K562 (cell line): ENCODE results near the gene CCDC85C. TPM values are rescaled to one million over a fixed set of nuclear protein-coding genes. Genes with fewer than 3 reads are reported as not detected.

Source experiments
- CAMTA2 ChIP-seq: fragments of 250-450 bp; sonication (Bioruptor Pico); conservative IDR thresholded peaks from 2 replicates; pipeline ENCODE4 v1.5.1; 2022
- KAT2B ChIP-seq: IDR thresholded peaks from one replicate; pipeline ENCODE4 v1.6.1; 2012; ENCODE audit warnings: low read depth, mild to moderate bottlenecking, control low read depth, inconsistent platforms, low read length, moderate library complexity
- KDM4B ChIP-seq, 2 experiments: fragments of 450-650 bp in 1 of 2; sonication (generic) in 1 of 2; IDR thresholded peaks; 2 replicates each; pipeline ENCODE4 v1.6.1; 2016 to 2017; ENCODE audit warnings: borderline replicate concordance in 2 of 2, antibody characterized with exemption in 1 of 2, low read depth in 1 of 2, mild to moderate bottlenecking in 1 of 2
- NFIX ChIP-seq: fragments of 250-450 bp; sonication (Bioruptor Pico); IDR thresholded peaks from 2 replicates; pipeline ENCODE4 v1.4.0; 2020; ENCODE audit warnings: low read depth, mild to moderate bottlenecking, moderate library complexity
- SRSF9 ChIP-seq: fragments of 200-400 bp; formaldehyde crosslinking; IDR thresholded peaks from 2 replicates; pipeline ENCODE4 v1.6.1; 2017; ENCODE audit warnings: low read depth, low read length, borderline replicate concordance
- ZBTB2 ChIP-seq: fragments of 450-650 bp; IDR thresholded peaks from 2 replicates; pipeline ENCODE4 v1.6.1; 2016; ENCODE audit warnings: antibody characterized with exemption
- ZNF124 ChIP-seq: sonication (generic); formaldehyde crosslinking; IDR thresholded peaks from 2 replicates; pipeline ENCODE4 v1.8.1; 2022; ENCODE audit warnings: missing genetic modification reagents
- ZNF175 ChIP-seq: fragments of 200-800 bp; sonication (Bioruptor generic); IDR thresholded peaks from 2 replicates; pipeline ENCODE4 v1.6.1; 2016; ENCODE audit warnings: low read depth, mild to moderate bottlenecking, missing genetic modification characterization, missing compliant biosample characterization
- ZNF347 ChIP-seq: fragments of 450-650 bp; formaldehyde crosslinking; IDR thresholded peaks from 2 replicates; pipeline ENCODE4 v1.4.0; 2020; ENCODE audit warnings: low read depth, mild to moderate bottlenecking, moderate library complexity
- ZNF507 ChIP-seq: conservative IDR thresholded peaks from 2 replicates; pipeline ENCODE4 v1.6.1; 2017; ENCODE audit warnings: missing genetic modification characterization, missing compliant biosample characterization
- ZNF668 ChIP-seq: fragments of 250-450 bp; sonication (Bioruptor Pico); IDR thresholded peaks from 2 replicates; pipeline ENCODE4 v1.8.0; 2022; ENCODE audit warnings: mild to moderate bottlenecking, inconsistent platforms
- ZNF740 ChIP-seq, 3 experiments: fragments of 200-800 bp in 1 of 3; sonication (Bioruptor generic) in 1 of 3; sonication (generic) in 1 of 3; formaldehyde crosslinking in 1 of 3; IDR thresholded peaks; 2 replicates each; pipeline versions ENCODE4 v1.6.1 to v1.8.0; 2016 to 2022; ENCODE audit warnings: mild to moderate bottlenecking in 2 of 3, missing compliant biosample characterization in 2 of 3, missing genetic modification characterization in 2 of 3, missing genetic modification reagents in 1 of 3
- polyA plus RNA-seq, 8 experiments: library from polyadenylated mRNA; depleted of rRNA in 4 of 8; stranded (reverse) in 5 of 8; unstranded in 3 of 8; fragments of >200 nt; fragmentation: Nextera tagmentation in 2 of 8; fragmentation: Illumina TruSeq in 1 of 8; extraction: Ambion mirVana in 2 of 8; extraction: Trizol in 1 of 8; gene quantifications; 2 replicates each; pipeline versions ENCODE4 v1.2.1 to v1.2.3, GENCODE V29; 2011 to 2014; ENCODE audit warnings: inconsistent platforms in 1 of 8, missing spikeins in 1 of 8
- total RNA-seq, 7 experiments: library from RNA; depleted of rRNA in 6 of 7; stranded (reverse); fragments of >200 nt in 6 of 7; fragmentation: Illumina TruSeq in 2 of 7; extraction: Trizol in 2 of 7; gene quantifications; 2 replicates each; pipeline versions ENCODE4 v1.2.1 to v1.2.3, GENCODE V29; 2011 to 2021; ENCODE audit warnings: low replicate concordance in 1 of 7
- TF ChIP-seq, protein P1 (sequence below): fragments of 250-450 bp; sonication (Bioruptor Pico); IDR thresholded peaks from 2 replicates; pipeline ENCODE4 v1.6.1; 2021; ENCODE audit warnings: mild to moderate bottlenecking
- TF ChIP-seq, protein P2 (sequence below): fragments of 250-450 bp; sonication (Bioruptor Pico); IDR thresholded peaks from 2 replicates; pipeline ENCODE4 v1.8.0; 2021; ENCODE audit warnings: moderate library complexity, mild to moderate bottlenecking, inconsistent platforms
- TF ChIP-seq, protein P3 (sequence below): fragments of 450-650 bp; formaldehyde crosslinking; IDR thresholded peaks from 2 replicates; pipeline ENCODE4 v1.4.0; 2020; ENCODE audit warnings: mild to moderate bottlenecking, mixed read lengths
- TF ChIP-seq, protein P4 (sequence below): fragments of 450-650 bp; IDR thresholded peaks from 2 replicates; pipeline ENCODE4 v1.6.1; 2018; ENCODE audit not compliant: partially characterized antibody
- TF ChIP-seq, protein P5 (sequence below): fragments of 450-650 bp; IDR thresholded peaks from 2 replicates; pipeline ENCODE4 v1.6.1; 2016

The CCDC85C gene
- total and polyA plus RNA-seq, 9 of the 15 experiments (the other 6 are each of a cell fraction or from before 2014, with no cell fraction given): 0.18 to 22.0 (median 6.3) TPM

DNA sequence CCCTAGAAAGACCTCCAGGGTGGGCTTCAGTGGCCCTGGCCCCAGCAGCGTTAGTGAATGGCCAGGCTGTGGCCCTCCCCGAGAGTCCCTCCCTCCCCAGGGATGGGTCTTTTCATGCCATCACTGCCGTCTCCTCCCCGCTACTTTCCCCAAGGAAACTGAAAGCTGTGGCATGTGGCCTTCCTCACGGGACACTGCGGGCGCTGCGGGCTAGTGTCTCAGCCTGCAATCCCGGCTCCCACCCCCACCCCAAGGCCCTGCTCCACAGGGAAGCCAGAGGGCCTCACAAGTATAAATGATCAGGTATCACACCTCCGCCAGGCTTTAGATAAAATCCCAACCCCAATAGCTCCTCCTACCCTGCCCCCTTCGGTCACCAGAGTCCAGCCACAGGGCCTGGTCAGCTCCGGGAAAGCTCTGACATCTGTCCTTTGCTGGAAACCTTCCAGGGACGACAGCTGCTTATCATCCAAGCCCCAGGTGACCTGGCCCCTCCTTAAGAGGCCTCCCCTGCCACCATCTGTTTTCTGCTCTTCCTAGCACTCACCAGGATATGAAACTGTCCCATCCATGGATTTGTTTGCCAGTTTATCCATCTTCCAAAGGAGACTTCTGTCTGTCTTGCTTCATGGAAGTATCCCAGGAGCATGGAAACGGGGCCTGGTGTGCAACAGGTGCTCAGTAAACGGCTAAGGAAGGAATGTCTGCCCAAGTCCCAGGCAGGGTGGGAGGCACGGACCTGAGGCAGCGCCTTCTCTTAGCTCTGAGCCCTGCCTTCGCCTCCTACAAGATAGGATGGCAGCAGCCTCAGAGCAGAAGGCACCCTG lies 31.6 kb downstream of the CCDC85C start (continued):
- TF ChIP-seq ZBTB2: no peak
- no peak for TF ChIP-seq ZNF507 (tag)
- no peak for TF ChIP-seq SRSF9
- TF ChIP-seq, protein P1, sequence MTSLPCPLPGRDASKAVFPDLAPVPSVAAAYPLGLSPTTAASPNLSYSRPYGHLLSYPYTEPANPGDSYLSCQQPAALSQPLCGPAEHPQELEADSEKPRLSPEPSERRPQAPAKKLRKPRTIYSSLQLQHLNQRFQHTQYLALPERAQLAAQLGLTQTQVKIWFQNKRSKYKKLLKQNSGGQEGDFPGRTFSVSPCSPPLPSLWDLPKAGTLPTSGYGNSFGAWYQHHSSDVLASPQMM (CRISPR knock-in tag): no peak
- no peak for TF ChIP-seq ZNF347 (CRISPR knock-in tag)
- no peak for TF ChIP-seq ZNF740 (CRISPR knock-in tag; IDR thresholded peaks at IDR 0.05)
- no peak for TF ChIP-seq ZNF740 (tag; IDR thresholded peaks at IDR 0.05)
- TF ChIP-seq, protein P2, sequence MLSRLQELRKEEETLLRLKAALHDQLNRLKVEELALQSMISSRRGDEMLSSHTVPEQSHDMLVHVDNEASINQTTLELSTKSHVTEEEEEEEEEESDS (CRISPR knock-in tag): no peak
- TF ChIP-seq ZNF175 (CRISPR knock-in tag): peak; percentile 88
- TF ChIP-seq, protein P3, sequence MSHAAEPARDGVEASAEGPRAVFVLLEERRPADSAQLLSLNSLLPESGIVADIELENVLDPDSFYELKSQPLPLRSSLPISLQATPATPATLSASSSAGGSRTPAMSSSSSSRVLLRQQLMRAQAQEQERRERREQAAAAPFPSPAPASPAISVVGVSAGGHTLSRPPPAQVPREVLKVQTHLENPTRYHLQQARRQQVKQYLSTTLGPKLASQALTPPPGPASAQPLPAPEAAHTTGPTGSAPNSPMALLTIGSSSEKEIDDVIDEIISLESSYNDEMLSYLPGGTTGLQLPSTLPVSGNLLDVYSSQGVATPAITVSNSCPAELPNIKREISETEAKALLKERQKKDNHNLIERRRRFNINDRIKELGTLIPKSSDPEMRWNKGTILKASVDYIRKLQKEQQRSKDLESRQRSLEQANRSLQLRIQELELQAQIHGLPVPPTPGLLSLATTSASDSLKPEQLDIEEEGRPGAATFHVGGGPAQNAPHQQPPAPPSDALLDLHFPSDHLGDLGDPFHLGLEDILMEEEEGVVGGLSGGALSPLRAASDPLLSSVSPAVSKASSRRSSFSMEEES (CRISPR knock-in tag): no peak
- TF ChIP-seq, protein P4, sequence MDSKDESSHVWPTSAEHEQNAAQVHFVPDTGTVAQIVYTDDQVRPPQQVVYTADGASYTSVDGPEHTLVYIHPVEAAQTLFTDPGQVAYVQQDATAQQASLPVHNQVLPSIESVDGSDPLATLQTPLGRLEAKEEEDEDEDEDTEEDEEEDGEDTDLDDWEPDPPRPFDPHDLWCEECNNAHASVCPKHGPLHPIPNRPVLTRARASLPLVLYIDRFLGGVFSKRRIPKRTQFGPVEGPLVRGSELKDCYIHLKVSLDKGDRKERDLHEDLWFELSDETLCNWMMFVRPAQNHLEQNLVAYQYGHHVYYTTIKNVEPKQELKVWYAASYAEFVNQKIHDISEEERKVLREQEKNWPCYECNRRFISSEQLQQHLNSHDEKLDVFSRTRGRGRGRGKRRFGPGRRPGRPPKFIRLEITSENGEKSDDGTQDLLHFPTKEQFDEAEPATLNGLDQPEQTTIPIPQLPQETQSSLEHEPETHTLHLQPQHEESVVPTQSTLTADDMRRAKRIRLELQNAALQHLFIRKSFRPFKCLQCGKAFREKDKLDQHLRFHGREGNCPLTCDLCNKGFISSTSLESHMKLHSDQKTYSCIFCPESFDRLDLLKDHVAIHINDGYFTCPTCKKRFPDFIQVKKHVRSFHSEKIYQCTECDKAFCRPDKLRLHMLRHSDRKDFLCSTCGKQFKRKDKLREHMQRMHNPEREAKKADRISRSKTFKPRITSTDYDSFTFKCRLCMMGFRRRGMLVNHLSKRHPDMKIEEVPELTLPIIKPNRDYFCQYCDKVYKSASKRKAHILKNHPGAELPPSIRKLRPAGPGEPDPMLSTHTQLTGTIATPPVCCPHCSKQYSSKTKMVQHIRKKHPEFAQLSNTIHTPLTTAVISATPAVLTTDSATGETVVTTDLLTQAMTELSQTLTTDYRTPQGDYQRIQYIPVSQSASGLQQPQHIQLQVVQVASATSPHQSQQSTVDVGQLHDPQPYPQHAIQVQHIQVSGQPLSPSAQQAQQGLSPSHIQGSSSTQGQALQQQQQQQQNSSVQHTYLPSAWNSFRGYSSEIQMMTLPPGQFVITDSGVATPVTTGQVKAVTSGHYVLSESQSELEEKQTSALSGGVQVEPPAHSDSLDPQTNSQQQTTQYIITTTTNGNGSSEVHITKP: no peak
- no peak for TF ChIP-seq KAT2B
- no peak for TF ChIP-seq NFIX
- TF ChIP-seq ZNF668 (CRISPR knock-in tag): no peak
- no peak for TF ChIP-seq CAMTA2 (CRISPR knock-in tag)
- TF ChIP-seq KDM4B (IDR thresholded peaks at IDR 0.05; ENCODE audit: borderline replicate concordance in 2 of 2, low read depth in 1 of 2): no peak
- TF ChIP-seq ZNF124 (CRISPR knock-in tag): no peak
- TF ChIP-seq, protein P5, sequence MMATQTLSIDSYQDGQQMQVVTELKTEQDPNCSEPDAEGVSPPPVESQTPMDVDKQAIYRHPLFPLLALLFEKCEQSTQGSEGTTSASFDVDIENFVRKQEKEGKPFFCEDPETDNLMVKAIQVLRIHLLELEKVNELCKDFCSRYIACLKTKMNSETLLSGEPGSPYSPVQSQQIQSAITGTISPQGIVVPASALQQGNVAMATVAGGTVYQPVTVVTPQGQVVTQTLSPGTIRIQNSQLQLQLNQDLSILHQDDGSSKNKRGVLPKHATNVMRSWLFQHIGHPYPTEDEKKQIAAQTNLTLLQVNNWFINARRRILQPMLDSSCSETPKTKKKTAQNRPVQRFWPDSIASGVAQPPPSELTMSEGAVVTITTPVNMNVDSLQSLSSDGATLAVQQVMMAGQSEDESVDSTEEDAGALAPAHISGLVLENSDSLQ: peak; percentile 75
